ENCODE data around the gene MYL6.
"Not testable (repeated sequence)": the region's sequence is repeated elsewhere in the genome, so short reads cannot be mapped to it uniquely, and the experiment has no call there.

Gene MYL6

GRCh38 chr12:56189099-56189917 is 31.1 kb downstream of the MYL6 start, which contains the start of gene SMARCC2:
Gene SMARCC2, minus strand, starts transcription at chr12:56189483. Its CDS starts 22 bp downstream, at chr12:56189461.
- DNase-seq (ENCODE audit: low spot score) = peak; percentile 78

- peak; percentile 80 for DNase-seq (ENCODE audit: low spot score)
Measured at GRCh38 chr12:56189918-56190694, 31.9 kb downstream of the MYL6 start.

DNA sequence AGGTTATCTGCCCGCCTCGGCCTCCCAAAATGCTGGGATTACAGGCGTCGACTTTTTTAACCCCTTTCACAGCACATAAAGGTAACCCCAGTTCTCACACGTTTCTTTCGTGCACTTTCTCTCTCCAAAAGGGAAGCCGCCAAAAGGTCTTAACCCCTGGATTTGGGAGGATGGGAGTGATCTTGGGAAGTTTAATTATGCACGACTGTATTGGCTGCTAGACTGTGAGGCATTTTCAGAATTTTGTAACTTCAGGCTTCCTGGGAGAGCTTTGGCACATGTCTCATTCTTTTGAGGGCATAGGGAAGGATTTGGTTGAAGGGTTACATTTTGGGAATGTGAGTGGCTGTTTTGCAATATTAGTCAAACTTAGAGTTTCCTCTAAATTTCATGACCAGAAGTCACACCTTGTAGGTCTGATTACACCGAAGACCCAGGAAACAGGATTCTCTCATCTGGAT is 32.6 kb downstream of the MYL6 start:
- DNase-seq (ENCODE audit: low spot score) = peak; percentile 16

- no peak for DNase-seq (ENCODE audit: low spot score)
Measured at GRCh38 chr12:56192582-56192981, 34.4 kb downstream of the MYL6 start.

- peak; percentile 94 for DNase-seq (ENCODE audit: low spot score)
Measured at GRCh38 chr12:56193025-56193578, 34.9 kb downstream of the MYL6 start.

GRCh38 chr12:56196818-56197550 is 38.8 kb downstream of the MYL6 start:
- not testable (repeated sequence) for DNase-seq (ENCODE audit: low spot score)

DNA sequence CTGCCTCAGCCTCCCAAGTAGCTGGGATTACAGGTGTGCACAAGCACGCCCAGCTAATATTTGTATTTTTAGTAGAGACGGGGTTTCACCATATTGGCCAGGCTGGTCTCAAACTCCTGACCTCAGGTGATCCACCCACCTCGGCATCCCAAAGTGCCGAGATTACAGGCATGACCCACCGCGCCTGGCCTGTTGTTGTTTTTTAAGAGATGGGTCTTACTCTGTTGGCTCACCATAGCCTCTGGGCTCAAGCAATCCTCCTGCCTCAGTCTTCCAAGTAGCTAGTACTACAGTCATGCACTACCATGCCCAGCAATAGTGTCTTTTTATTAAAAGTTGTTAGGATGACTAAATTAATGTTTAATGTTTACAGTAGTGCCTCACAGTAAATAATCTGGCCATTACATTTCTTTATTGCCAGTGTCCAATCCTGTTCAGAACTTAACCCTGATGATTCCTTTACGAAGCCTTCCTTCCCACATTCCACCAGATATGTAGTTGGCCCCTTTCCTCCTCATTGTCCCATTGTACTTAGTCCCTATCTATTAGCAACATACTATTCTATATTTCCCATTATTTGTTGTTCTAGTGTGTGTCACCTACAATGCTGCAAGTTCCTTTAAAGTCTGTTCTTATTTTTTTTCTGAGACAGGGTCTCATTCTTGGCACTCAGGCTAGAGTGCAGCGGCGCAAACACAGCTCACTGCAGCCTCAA is 39.9 kb downstream of the MYL6 start:
- no peak for DNase-seq (ENCODE audit: low spot score)

DNA sequence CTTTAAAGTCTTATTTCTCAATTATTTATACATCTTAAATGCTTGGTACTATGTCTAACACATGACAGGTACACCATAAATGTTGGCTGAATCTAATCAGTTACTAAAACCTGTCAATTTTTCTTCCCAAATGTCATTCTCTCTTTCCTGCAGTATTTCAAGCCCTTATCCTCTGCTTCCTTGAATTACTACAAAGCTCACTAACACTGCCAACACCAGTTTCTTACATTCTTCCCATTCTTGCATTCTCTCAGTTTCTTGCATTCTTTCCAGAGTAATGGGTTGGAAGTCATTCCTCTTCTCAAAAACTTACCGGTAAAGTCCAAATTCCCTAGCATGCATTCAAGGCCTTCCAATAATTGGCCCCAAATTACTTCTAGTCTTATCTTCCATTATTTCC is 40.7 kb downstream of the MYL6 start:
- DNase-seq (ENCODE audit: low spot score) = no peak

GRCh38 chr12:56202366-56202765 is 44.2 kb downstream of the MYL6 start:
- DNase-seq (ENCODE audit: low spot score) = no peak

- DNase-seq (ENCODE audit: low spot score) = no peak
Measured at GRCh38 chr12:56202838-56203237, 44.7 kb downstream of the MYL6 start.

- no peak for DNase-seq (ENCODE audit: low spot score)
Measured at GRCh38 chr12:56204275-56204674, 46.1 kb downstream of the MYL6 start.

DNA sequence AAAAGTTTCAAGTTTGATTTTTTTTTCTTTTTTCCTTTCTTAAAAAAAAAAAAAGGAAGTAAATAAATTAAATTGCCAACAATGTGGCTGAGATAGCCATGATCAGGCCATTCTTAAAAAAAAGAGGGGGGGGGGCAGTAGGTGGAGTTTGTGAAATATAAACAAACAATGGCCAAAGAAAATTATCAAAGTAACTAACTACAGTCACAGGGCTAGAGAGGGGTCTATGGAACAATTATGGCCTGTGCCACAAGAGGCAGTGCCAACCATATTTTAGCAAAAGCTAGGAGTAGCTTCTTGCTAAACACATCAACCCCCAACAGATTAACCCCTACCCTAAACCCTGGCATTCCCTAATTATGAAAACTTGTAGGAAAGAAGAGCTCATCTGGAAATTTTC is 47.3 kb downstream of the MYL6 start:
- DNase-seq (ENCODE audit: low spot score) = no peak

DNA sequence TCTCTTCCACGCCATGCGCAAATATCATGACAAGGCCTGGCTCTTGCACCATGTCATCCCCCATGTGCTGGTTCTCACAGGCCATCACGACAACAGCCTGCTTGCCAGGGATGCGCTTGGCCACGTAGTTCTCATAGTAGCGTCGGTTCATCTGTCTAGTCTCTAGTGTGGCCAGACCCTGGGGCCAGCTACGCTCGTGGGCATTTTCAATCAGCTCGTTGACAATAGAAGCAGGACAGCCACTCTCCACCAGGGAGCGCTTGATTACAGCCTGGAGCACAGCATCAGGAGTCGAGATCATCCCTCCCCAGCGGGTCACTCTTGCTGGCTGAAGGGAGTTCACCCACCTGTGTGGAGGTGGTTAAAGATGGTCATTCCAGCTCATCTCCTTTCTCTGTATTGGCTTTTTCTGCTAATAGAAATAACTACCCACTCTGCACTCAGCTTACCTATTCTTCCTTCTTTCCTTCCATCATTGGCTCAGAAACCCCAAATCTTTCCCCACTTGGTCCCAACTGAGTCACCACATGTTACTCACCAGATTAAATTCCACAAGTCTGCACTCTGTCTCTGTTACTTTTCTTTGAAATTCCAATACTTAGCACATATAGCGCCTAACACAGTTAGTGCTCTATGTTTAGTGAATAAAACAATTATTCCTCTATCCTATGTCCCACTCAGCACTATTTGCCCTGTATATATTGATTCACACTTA is 48.5 kb downstream of the MYL6 start:
- peak; percentile 42 for DNase-seq (ENCODE audit: low spot score)

- DNase-seq (ENCODE audit: low spot score) = no peak
Measured at GRCh38 chr12:56208006-56208405, 49.8 kb downstream of the MYL6 start.

All from pons (tissue), 1 donor.